DMS53 treated with DMSO at 0.1 percent for 48 hours (cell line): Measurements from ENCODE around the gene MEPE.
A peak's percentile ranks its signal among the peaks of the same experiment; 100 is the strongest.
"Not testable (repeated sequence)": the region's sequence is repeated elsewhere in the genome, so short reads cannot be mapped to it uniquely, and the experiment has no call there.

ENCODE experiments used
- DNase-seq: peaks from one replicate; lab custom pipeline; 2025; ENCODE audit not compliant: unreplicated experiment; lab: John Stamatoyannopoulos, UW

MEPE gene

DNA sequence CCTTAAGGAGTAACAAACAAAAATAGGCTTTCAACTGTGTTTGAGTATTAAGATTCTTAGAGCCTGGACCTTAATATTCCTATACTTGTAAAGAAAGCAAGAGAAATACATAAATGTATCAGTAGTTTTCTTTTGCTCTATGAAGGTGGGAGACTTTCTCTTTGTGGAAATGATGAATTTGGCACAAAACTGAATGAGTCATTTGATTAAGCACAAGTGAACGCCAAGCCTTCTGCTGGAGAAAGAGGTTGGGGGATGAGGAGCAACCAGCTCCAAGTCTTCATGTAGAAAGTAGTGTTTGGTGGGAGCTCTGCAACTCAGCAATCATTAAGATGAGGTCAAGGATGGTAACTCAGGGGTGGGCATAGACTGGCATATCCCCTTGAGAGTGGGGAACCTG is 49.6 kb downstream of the MEPE start:
- DNase-seq, result no peak

DNA sequence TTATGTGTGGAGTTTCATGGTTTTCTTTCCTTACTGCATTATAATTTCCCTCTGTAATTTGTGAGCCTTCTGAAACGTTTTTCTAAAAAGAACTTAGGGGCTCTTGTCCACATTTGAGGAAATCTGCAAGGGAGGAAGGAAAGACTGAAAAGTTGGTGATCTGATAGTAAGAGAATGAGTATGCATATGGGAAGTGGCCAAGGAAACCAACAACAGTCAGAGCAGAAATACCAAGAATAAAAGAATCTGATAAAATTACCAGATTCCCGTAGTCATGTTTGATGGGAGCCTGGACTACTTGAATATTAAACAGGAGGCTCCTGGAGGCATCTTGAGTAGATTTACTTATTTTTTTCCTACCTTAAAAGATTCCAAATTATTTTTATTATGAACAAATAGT is 50.1 kb downstream of the MEPE start:
- DNase-seq, result no peak

DNA sequence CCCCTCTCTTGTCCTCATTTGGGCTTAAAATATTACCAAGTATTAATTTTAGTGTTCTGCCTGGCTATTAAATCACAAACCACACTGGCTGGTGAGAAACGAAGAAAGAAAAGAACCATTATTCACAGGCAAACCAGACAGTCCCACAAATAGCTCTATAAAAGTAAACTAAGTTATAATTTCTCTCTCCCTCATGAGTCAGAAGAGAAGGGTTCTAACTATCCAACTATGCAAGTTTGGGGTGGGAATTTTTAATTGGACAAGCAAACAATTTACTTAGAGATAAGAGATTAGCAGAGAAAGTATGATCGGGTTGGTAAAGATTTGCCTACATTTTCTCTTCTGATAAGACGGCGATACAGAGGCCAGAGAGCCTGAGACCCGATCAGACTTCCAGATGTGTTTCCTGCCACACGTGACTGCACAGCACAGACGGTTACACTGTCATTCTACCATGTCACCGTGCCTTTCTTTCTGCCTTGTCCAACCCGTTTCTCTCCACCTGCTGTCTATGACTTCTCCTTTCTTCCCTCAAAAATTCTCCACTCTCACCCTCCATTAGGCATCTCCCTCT is 52.3 kb downstream of the MEPE start:
- DNase-seq, result no peak

DNA sequence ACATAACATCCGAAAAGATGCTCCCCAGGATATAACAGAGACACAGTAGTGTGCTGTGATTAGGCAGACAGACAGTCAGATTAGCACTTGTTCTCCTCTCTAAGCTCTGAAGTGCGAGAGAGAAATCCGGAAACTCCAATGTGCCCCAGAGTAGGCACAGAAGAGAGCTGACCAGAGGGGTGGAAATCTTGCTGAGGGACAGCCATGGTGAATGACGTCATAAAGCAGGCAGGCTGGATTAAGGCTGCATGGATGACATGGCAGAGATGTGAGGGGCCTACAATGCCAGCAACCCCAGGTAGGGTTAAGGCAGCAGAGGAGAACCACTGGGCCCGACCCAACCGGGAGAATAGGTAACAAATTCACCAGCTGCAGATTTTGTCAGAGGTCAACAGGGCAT is 53.3 kb downstream of the MEPE start:
- DNase-seq, result no peak

DNA sequence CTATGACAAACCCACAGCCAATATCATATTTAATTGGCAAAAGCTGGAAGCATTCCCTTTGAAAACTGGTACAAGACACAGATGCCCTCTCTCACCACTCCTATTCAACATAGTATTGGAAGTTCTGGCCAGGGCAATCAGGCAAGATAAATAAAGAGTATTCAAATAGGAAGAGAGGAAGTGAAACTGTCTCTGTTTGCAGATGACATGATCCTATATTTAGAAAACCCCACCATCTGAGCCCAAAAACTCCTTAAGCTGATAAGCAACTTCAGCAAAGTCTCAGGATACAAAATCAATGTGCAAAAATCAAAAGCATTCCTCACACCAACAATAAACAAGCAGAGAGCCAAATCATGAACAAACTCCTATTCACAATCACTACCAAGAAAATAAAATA is 58.0 kb downstream of the MEPE start:
- DNase-seq, result not testable (repeated sequence)

DNA sequence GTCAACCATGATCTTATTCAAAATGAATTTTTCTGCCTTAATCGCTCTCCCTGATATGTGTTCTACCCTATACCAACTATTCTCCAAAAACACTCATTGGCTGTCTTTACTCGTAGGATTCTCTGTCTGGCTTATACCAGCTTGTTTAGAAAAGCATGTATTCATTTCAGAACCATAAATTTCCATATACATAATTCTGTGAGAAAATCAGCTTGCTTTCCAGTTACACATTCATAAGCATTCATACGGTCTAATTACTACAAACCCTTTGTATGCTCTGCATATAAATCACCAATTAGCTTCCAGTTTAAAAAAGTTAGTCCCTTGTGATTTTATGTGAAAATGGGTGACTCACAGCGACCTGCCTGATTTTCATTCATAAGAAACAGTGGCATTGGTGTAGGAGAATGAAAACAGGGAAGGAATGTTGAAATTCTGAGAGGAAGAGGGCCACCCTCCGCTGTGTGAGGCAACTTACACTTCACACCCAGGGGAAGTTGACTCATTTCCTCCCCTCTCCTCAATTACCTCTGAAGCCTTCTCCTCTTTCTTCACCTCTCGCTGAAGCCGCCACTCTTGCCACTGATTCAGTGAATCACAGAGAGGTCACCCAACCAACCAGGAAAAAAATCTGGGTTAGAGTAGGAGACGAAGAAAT is 63.3 kb downstream of the MEPE start:
- peak; percentile 13 for DNase-seq
